Coronary artery (tissue), 2 donors: ENCODE data around the gene PRM1.

Experiments used
- DNase-seq: peaks from one replicate; pipeline ENCODE4 v3.0.0-alpha.2; 2017; ENCODE audit warnings: low spot score
- H3K27ac ChIP-seq, 2 donors: fragments of 200-600 bp; sonication (generic); one replicate each; pipeline ENCODE4 v1.5.1; 2016 to 2019
- H3K4me3 ChIP-seq: fragments of 200-600 bp; sonication (generic); 2 replicates; pipeline ENCODE4 v1.5.1; 2016; ENCODE audit warnings: mild to moderate bottlenecking, moderate library complexity
- TF ChIP-seq, protein P1 (sequence below): fragments of 200-600 bp; sonication (generic); IDR thresholded peaks from one replicate; pipeline ENCODE4 v1.5.1; 2019; ENCODE audit warnings: antibody characterized with exemption

Gene PRM1

DNA sequence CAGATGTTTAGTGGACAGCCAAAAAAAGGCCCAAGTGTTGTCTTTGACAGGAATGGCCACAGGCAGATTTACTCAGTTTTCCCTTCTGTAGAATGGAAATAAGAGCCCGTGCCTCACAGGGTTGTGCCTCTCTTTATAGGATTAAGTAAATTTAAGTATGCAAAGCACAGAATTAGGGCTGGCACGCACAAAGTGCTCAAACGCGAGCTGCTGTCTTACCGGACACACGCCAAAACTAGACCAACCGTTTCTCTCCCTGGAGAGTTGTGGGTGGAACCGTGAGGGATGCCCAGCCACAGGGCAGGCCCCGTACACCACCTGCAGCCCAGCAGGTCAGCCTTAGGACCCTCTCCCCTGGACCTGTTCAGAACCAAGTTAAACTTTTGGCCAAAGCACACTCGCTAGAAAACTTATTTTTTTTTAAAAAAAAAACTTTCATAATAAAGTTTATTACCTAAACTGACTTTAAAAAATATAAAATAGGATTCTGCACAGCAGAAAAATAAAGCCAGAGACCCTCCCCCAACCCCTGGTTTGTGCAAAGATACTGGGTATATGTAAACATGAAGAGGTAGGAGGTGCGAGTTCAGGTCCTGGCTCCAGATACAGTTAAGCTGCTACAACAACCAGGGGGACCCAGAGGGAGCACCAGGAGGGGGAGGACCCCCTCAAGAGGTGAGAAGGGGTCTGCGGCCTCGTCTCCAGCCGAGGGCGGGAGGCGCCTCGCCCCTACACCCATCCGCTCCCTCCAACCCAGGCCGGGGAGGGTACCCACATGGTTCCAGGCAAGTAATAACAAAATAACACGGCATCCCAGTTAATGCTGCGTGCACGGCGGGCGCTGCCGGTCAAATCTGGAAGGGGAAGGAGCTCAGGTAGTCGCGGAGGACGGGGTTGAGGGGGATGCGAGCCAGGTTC, 26.9 kb downstream of the PRM1 start:
- TF ChIP-seq, protein P1, sequence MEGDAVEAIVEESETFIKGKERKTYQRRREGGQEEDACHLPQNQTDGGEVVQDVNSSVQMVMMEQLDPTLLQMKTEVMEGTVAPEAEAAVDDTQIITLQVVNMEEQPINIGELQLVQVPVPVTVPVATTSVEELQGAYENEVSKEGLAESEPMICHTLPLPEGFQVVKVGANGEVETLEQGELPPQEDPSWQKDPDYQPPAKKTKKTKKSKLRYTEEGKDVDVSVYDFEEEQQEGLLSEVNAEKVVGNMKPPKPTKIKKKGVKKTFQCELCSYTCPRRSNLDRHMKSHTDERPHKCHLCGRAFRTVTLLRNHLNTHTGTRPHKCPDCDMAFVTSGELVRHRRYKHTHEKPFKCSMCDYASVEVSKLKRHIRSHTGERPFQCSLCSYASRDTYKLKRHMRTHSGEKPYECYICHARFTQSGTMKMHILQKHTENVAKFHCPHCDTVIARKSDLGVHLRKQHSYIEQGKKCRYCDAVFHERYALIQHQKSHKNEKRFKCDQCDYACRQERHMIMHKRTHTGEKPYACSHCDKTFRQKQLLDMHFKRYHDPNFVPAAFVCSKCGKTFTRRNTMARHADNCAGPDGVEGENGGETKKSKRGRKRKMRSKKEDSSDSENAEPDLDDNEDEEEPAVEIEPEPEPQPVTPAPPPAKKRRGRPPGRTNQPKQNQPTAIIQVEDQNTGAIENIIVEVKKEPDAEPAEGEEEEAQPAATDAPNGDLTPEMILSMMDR, result no peak
- peak overlapping the region; percentile 81 for H3K4me3 ChIP-seq
- H3K27ac ChIP-seq, result peak overlapping the region in 1 of 2 donors; percentile 98
- DNase-seq, result no peak

GRCh38 chr16:11253009-11253994, 27.8 kb downstream of the PRM1 start:
- no peak for DNase-seq
- peak overlapping the region in 1 of 2 donors; percentile 44 for H3K27ac ChIP-seq
- TF ChIP-seq, protein P1, result no peak

DNA sequence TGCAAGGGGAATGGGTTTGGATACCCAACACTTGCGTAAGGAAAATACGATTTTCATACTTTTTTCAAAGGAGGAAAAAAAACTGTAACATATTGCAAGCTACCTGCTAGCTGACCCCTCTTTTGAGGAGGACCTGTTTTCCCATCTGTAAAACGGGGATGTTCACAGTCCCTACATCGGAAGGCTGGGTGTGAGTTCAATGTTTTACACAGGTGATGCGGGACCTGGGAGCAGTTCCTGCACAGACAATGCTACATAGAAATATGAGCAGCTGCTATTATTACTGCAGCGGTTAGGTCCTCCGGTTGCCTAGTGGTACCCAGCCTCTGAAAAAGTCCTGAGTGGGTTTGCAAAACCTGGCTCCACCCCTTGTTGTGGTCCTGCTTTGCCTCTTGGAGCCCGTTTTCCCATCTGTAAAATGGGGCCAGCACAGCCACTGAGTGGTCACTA, 28.6 kb downstream of the PRM1 start:
- Histone ChIP-seq H3K4me3 (no peak overlapping the region), H3K27ac (no peak overlapping the region)
- TF ChIP-seq, protein P1, result no peak
- no peak for DNase-seq

More at GRCh38 chr16:11253009-11253994, 27.8 kb downstream of the PRM1 start:
- H3K4me3 ChIP-seq, result peak overlapping the region; percentile 41

- no peak overlapping the region for H3K27ac ChIP-seq
- TF ChIP-seq, protein P1, result no peak
- H3K4me3 ChIP-seq, result no peak overlapping the region
- DNase-seq, result no peak
These were observed 29.3 kb downstream of the PRM1 start for GRCh38 chr16:11251525-11252481.

DNA sequence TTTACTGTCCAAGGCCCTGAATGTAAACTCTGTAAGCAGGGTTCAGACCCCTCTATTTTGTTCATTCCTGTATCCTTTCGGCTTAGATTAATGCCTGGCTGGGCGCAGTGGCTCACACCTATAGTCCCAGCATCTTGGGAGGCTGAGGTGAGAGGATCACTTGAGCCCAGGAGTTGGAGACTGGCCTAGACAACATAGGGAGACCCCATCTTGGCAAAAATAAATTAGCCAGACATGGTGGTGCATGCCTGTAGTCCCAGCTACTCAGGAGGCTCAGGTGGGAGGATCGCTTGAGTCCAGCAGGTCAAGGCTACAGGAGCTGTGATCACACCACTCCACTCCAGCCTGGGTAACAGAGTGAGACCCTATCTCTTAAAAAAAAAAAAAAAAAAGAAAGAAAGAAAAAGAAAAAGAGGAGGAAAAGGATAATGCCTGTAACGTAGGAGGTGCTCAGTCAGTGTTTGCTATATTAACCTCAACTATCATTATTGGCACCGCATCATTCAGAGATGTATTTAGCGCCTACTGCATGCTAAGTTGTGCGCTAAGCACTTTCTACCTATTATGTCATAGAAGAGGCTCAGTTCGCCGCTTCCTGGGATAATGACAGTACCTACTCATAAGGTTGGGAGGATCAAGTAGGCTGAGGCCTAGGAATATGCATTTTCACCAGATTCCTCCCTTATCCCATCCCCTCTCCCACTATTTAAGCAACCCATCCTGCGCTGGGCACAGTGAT, 30.2 kb downstream of the PRM1 start:
- no peak overlapping the region for H3K4me3 ChIP-seq
- TF ChIP-seq, protein P1, result no peak
- DNase-seq, result no peak
- H3K27ac ChIP-seq, result no peak overlapping the region
